ENCODE results near the gene MAST3.
"Not testable (repeated sequence)": the region's sequence is repeated elsewhere in the genome, so short reads cannot be mapped to it uniquely, and the experiment has no call there.

Gene MAST3

DNA sequence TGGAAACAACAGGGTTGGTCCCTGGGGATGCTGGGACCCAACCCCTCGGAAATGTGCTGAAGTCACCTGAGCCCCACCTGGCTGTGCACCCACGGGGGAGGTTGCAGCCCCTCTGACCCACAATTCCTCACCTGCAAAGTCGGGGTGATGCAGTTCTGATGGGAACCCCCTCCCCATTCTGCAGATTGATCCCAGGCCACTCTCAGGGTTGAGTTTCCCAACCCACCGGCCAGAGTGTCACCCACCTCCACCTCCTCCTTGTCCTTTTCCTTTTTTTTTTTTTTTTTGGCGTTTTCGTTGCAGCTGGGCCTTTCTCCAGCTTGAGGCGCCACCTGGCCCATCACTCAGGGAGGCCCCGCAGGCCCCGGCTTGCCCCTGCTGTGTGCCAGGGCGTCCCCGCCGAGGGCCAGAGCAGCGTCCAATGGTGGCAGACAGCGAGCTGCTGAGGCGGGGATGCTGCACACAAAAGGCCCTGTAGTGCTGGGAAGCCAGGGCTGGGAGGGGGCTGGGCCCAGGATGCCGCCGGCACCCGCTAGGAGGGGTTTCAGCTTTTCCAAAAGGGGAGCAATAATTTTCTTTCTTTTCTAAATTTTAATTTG, 60.0 kb downstream of the MAST3 start:
- DNase-seq (ENCODE audit: low read depth in 2 of 2, low spot score in 1 of 2): no peak

DNA sequence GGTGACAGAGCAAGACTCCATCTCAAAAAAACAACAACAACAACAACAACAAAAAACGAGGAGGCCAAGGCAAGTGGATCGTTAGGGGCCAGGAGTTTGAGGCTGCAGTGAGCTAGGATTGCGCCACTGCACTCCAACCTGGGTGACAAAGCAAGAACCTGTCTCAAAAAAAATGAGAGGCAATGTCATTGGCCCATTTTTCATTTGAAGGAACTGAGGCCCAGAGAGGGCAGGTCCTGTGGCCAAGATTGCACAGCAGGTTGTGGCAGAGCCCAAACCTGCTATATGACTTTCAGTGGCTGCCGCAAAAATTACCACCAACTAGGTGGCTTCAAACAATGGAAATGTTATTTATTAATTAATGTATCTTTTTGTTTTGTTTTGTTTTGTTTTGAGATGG, 60.9 kb downstream of the MAST3 start:
- no peak for DNase-seq (ENCODE audit: low read depth in 2 of 2, low spot score in 1 of 2)

DNA sequence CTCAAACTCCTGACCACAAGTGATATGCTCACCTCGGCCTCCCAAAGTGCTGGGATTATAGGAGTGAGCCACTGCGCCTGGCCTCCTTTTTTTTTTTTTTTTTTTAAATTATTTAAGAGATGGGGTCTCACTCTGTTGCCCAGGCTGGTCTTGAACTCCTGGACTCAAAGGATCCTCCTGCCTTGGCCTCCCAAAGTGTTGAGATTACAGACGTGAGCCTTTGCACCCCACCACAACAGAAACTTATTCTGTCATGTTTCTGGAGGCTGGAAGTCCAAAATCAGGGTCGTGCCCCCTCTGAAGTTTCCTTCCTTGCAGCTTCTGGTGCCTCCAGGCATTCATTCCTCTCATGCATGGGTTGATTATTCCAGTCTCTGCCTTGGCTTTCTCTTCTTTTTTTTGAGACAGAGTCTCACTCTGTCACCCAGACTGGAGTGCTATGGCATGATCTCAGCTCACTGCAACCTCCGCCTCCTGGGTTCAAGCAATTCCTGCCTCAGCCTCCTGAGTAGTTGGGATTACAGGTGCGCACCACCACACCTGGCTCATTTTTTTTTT, 61.6 kb downstream of the MAST3 start:
- not testable (repeated sequence) for DNase-seq (ENCODE audit: low read depth in 2 of 2, low spot score in 1 of 2)

DNA sequence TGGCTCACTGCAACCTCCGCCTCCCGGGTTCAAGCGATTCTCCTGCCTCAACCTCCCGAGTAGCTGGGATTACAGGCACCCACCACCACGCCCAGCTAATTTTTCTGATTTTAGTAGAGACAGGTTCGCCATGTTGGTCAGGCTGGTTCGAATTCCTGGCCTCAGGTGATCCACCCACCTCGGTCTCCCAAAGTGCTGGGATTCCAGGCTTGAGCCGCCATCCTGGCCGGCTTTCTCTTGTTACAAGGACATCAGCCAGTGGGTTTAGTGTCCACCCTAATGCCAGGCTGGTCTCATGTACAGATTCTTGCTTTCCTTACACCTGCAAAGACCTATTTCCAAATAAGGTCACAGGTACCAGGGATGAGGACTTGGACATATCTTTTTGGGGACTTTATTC, 62.2 kb downstream of the MAST3 start:
- DNase-seq (ENCODE audit: low read depth in 2 of 2, low spot score in 1 of 2): no peak

DNA sequence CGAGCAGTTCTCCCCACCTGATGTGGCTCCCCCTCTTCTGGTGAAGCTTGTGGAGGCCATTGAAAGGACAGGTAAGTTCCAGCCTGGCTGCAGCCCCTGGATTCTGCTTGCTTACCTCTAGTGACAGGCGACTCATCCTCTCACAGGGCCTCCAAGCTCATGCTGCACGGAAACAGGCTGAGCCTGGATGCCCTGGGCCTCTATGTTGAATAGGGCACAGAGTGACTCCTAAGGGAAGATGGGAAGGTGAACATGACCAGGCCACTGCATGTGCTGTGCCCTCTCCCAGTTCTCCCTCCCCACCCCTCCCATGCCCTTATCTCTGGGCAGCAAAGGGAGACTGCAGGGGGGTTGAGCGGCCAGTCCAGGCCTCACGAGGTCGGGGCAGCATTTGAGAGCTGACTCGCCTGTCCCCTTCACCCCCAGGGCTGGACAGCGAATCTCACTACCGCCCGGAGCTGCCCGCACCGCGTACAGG, 63.0 kb downstream of the MAST3 start:
- DNase-seq (ENCODE audit: low read depth in 2 of 2, low spot score in 1 of 2): no peak

DNA sequence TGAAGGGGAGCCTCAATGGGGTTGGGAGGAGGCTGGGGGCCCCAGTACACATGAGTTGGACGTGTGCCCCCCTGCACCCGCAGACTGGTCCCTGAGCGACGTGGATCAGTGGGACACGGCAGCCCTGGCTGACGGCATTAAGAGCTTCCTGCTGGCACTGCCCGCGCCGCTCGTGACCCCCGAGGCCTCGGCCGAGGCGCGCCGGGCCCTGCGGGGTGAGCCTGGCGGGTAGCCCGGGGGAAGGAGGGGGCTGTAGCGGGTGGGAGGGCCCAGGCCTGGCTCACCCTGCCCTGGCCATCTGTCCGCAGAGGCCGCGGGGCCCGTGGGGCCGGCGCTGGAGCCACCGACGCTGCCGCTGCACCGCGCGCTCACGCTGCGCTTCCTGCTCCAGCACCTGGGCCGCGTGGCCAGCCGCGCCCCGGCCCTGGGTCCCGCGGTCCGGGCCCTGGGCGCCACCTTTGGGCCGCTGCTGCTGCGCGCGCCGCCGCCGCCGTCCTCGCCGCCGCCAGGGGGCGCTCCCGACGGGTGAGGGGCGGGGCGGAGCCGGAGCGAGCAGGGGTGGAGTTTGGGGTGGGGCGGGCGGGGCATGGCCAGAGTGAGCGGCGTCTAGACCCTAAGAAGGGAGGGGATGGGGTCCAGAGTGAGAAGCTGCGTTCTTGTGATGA, 63.5 kb downstream of the MAST3 start:
- peak; percentile 41 to 50 for DNase-seq (ENCODE audit: low read depth in 2 of 2, low spot score in 1 of 2)

DNA sequence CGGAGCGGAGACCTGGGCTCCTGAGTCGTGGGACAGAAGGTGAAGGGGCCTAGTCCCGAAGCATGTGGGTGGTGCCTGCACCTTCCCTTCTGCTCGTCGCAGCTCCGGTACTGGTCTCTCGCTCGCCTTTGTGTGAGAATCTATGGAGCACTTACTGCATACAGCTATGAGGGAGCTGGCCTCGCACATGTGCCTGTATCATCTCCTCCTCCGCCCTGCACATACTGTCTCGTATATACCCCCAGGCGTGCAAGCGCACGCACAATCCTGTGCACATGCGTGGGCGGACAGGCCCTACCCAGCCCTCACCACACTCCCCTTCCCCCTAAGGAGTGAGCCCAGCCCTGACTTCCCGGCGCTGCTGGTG, 64.0 kb downstream of the MAST3 start:
- no peak for DNase-seq (ENCODE audit: low read depth in 2 of 2, low spot score in 1 of 2)

DNA sequence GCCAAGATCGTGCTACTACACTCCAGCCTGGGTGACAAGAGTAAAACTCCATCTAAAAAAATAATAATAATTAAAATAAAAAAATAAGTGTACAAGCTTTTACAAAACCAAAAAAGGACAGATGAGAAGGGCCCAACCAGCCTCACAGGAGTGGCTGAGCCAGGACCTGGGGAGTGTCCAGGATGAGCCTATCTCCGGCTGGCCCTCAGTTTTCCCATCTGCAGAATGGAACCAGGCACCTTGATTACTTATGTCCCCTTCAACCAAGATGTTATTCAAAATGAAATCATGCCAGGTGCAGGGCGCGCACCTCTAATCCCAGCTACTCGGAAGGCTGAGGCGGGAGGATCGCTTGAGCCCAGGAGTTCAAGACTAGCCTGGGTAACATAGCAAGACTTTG, 66.5 kb downstream of the MAST3 start:
- DNase-seq (ENCODE audit: low read depth in 2 of 2, low spot score in 1 of 2): no peak

DNA sequence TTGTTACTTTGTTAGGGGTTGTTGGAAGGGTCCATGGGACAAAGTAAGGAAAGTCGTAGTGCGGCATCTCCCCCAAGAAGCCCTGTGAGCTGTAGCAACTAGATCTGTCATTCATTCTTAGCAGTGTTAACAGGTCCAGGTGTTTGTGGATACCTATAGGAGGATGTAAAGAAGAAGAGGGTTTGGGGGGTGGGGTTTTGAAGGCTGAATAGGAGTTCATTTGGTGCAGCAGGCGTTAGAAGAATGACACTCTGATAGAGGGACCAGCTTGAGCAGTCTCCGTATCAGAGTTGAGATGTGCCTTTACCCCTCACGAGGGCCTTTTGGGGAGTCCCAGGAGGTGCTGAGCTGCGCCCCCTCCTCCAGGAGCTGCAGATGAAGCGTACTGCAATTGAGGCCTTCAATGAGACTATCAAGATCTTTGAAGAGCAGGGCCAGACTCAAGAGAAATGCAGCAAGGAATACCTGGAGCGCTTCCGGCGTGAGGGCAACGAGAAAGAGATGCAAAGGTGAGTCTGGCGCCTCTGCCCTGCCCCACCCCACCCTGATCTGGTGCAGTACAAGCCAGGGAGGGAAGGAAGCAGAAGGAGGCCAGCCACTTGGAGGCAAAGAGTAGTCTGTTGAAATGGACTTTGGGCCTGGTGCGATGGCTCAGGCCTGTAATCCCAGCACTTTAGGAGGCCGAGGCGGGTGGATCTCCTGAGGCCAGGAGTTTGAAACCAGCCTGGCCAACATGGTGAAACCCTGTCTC, 68.4 kb downstream of the MAST3 start:
- no peak for DNase-seq (ENCODE audit: low read depth in 2 of 2, low spot score in 1 of 2)

DNA sequence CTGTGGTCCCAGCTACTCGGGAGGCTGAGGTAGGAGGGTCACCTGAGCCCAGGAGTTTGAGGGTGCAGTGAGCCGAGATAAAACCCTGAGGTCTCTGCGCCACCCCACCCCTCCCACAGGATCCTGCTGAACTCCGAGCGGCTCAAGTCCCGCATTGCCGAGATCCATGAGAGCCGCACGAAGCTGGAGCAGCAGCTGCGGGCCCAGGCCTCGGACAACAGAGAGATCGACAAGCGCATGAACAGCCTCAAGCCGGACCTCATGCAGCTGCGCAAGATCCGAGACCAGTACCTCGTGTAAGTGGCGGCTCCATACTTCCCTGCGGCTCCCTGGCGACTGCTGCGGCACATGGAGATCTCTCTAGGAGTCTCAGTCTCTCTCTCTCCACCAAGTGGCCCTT, 69.4 kb downstream of the MAST3 start:
- no peak for DNase-seq (ENCODE audit: low read depth in 2 of 2, low spot score in 1 of 2)

DNA sequence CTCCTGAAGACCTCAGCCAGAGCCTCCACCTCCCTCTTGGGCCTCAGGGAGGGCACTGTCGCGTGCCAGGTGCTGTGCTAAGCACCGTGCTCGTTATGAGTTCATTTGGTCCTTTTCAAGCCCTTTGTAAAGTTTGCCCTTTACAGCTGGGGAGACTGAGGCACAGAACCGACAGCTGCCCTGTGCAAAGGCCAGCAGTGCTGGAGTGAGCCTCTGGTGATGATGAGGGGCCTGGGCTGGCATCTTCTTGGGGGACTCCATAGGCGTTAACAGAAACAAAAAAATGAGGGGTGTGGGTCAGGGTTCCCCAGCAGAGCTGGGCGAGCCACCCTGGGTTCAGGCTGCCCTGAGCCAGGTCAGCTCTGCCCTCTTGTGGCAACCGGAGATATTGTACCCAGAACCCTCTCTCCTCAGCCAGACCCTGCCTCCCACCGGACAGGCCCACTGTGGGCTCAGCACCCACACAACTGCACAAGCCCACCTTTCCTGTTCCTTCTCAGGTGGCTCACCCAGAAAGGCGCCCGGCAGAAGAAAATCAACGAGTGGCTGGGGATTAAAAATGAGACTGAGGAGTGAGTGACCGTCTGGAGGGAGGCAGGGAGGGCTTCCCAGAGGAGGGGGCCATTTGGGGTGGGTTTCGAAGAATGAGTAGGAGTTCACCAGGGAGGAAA, 70.5 kb downstream of the MAST3 start:
- DNase-seq (ENCODE audit: low read depth in 2 of 2, low spot score in 1 of 2): peak in 1 of 2 donors; percentile 43

DNA sequence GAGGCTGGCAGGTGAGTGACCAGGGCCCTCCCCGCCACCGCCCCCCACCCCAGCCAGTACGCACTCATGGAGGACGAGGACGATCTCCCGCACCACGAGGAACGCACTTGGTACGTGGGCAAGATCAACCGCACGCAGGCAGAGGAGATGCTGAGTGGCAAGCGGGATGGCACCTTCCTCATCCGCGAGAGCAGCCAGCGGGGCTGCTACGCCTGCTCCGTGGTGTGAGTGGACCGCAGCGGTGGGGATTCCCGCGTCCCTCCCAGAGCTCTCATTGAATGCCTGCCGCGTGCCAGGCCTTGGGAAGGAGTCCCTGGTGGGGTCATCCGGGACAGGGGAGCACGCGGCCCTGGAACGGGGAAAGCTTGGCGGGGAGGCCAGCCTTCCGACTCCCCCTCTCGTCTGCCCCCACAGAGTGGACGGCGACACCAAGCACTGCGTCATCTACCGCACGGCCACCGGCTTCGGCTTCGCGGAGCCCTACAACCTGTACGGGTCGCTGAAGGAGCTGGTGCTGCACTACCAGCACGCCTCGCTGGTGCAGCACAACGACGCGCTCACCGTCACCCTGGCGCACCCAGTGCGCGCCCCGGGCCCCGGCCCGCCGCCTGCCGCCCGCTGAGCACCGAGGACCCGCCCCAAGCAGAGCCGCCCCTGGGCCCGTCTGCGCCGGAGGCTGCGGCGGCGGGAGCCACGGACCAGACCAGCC, 71.2 kb downstream of the MAST3 start:
- no peak for DNase-seq (ENCODE audit: low read depth in 2 of 2, low spot score in 1 of 2)

DNA sequence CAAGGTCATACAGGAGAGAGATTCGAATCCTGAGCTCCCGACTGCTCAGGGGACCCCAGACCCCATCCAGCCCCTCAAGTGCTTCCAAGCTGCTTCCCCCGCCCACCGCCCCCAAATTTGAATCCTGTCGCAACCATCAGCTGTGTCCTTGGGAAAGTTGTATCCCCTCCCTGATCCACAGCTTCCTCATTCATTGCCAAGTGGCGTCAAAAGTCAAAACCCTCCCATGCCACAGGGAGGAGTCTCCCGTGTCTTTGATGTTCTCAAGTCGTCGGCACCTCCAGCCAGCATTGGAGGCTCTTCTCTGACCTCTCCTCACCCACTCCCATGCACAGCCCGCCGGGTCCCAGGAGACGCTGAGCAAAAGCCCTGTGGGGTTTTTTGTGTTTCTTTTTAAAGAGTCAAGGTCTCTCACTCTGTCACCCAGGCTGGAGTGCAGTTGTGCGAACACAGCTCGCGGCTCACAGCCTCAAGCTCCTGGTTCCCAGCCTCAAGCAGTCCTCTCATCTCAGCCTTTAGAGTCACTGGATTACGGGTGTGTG, 73.2 kb downstream of the MAST3 start:
- DNase-seq (ENCODE audit: low read depth in 2 of 2, low spot score in 1 of 2): no peak

DNA sequence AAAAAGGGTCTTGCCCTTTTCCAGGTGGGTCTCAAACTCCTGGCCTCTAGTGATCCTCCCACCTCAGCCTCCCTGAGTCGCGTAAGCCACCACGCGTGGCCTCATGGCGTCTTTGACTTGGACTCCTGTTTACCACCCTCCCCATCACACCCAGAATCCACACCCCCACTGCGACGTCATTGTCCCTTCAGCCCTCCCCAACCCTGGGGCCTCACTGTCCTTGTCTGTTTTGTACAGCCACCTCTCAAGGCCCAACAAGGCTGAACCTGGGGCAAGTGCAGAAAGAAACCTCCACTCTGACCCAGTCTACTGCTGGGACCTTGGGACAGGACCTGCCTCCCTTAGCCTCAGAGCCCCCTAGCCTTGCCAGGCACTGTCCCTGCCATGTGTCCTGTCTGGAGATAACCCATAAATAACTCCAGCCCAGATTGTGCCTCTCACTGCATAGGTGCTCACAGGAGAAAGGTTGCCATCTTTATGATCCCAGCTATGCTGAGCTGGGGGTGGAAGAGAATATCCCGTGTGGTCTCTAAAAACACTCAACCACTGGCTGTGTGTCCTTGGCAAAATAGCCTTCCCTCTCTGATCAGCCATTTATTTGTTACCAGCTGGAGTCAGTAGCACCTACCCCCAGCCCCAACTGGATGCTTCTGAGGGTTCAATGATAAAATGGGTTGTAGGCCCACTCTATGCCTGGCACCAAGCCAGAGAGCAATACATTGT, 74.2 kb downstream of the MAST3 start:
- no peak for DNase-seq (ENCODE audit: low read depth in 2 of 2, low spot score in 1 of 2)

DNA sequence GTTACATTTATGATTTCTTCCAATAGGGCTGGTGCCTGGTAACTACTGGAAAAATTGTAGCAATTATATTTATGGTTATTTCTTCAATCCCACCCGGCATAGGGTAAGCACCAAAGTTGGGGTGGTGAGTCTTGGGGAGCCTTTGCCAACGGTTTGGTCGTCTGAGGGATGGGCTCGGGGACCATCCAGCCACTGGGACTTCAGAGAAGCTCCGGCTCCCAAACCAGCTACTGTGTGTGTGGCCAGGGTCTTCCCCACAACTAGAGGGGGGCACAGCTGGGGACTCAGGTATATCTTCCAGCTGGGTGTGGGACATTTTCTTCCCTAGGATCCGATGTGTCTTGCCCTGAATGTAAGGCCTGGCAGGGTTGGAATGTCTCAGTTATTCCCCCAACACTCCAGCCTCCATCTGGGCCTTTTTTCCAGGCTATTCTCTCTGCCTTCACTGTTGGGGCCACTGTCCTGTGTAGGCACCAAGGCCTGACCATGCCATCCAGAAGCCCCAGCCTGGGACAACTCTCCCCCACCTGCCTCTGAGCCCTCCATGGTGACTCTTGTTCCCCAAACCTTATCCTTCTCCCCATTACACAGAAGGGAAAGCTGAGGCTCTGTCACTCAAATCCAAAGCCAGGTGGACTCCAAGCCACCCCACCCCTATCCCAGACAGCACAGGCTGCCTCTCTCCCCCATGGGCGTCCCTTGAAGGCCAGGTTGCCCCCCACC, 74.9 kb downstream of the MAST3 start:
- DNase-seq (ENCODE audit: low read depth in 2 of 2, low spot score in 1 of 2): no peak

DNA sequence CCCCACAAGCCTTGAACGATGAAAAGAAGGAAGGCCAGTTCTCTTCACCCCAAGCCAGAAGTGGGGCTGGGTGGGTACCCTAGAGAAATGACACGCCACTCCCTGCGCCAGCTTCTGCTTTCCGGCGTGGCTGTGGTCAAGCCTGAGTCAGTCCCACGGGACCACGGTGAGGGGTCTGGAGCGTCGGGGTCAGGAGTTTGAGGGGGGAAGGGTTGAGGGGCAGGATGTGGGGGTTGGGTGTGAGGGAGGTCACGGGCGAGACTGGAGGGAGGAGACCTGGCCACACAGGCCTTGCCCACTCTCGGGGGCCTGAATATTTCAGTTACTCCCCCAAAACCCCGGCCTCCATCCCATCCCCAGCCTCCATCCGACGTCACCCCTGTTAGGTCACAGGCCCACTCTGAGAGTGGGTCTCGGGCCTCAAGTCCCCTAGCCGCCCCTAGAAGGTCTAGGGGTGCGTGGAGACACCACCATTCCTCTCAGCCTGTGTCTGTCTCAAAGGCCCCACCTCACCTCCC, 75.5 kb downstream of the MAST3 start:
- DNase-seq (ENCODE audit: low read depth in 2 of 2, low spot score in 1 of 2): no peak

DNA sequence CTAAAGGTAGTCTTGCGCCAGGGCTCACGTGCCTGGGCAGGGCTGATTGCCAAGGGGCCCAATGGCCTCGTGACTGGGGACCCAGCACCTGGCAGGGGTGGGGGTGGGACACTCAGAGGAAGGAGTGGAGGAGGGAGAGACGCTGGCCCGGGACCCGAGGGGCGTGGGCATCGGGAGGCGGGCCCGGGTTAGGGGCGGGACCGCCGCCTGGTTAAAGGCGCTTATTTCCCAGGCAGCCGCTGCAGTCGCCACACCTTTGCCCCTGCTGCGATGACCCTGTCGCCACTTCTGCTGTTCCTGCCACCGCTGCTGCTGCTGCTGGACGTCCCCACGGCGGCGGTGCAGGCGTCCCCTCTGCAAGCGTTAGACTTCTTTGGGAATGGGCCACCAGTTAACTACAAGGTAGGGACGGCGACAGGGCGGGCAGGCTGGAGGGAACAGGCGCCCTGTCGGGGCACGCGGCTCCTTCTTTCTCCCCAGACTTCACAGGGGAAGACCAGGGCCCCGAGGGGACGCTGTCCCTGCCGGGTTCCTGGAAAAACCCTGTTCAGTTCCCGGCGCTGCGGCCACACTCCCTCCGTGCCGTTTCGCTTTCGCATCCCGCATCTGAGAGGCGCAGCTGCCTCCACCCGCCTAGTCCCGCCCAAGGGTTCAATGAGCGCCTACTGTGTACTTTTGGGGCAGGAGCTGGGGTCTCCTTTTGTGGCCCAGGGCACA, 76.2 kb downstream of the MAST3 start, which contains the start of gene IFI30:
Gene IFI30 (plus strand): TSS at position 242 of the 717 bp plus-strand sequence. CDS start 29 bp downstream, at position 271.
- DNase-seq (ENCODE audit: low read depth in 2 of 2, low spot score in 1 of 2): peak in 1 of 2 donors; percentile 28

DNA sequence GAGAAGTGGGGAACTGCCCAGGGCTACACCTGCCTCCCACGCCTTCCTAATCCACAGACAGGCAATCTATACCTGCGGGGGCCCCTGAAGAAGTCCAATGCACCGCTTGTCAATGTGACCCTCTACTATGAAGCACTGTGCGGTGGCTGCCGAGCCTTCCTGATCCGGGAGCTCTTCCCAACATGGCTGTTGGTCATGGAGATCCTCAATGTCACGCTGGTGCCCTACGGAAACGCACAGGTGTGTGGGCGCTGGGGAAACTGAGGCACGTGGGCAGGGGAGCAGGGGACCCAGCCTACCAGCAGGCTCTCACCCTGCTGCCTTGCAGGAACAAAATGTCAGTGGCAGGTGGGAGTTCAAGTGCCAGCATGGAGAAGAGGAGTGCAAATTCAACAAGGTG, 77.4 kb downstream of the MAST3 start:
- DNase-seq (ENCODE audit: low read depth in 2 of 2, low spot score in 1 of 2): no peak
